GM19099 (cell line): ENCODE results near the gene KLF13.

ENCODE experiments used
- POLR2A ChIP-seq: IDR thresholded peaks from 3 replicates; pipeline ENCODE4 v1.6.1; 2011; ENCODE audit warnings: low read depth; ENCODE audit not compliant: insufficient read length; ENCODE audit errors: extremely low read depth

Gene KLF13

GRCh38 chr15:31326156-31326874 lies at the start of gene KLF13:
KLF13 (plus strand) TSS chr15:31326835; CDS start chr15:31327213, 378 bp downstream.
- TF ChIP-seq POLR2A = peak; percentile 95

GRCh38 chr15:31277335-31278060 lies 49.1 kb upstream of the KLF13 start:
- TF ChIP-seq POLR2A = no peak

- no peak for TF ChIP-seq POLR2A
These were observed 48.6 kb upstream of the KLF13 start for GRCh38 chr15:31278061-31278445.

- no peak for TF ChIP-seq POLR2A
These were observed 48.0 kb upstream of the KLF13 start for GRCh38 chr15:31278544-31279220.

- no peak for TF ChIP-seq POLR2A
These were observed 47.2 kb upstream of the KLF13 start for GRCh38 chr15:31279221-31280045.

GRCh38 chr15:31280046-31280830 lies 46.4 kb upstream of the KLF13 start:
- TF ChIP-seq POLR2A = no peak

- no peak for TF ChIP-seq POLR2A
These were observed 45.8 kb upstream of the KLF13 start for GRCh38 chr15:31280831-31281216.

GRCh38 chr15:31283043-31283442 lies 43.6 kb upstream of the KLF13 start:
- no peak for TF ChIP-seq POLR2A

- no peak for TF ChIP-seq POLR2A
These were observed 40.8 kb upstream of the KLF13 start for GRCh38 chr15:31285772-31286261.

GRCh38 chr15:31291048-31291578 lies 35.5 kb upstream of the KLF13 start:
- no peak for TF ChIP-seq POLR2A

- no peak for TF ChIP-seq POLR2A
These were observed 34.1 kb upstream of the KLF13 start for GRCh38 chr15:31292391-31293015.

- TF ChIP-seq POLR2A = no peak
These were observed 33.0 kb upstream of the KLF13 start for GRCh38 chr15:31293655-31294054.

GRCh38 chr15:31294067-31294466 lies 32.6 kb upstream of the KLF13 start:
- no peak for TF ChIP-seq POLR2A
